GM12875 (cell line): ENCODE data around the gene AZI2.

Experiments
- H3K4me3 ChIP-seq: one replicate; pipeline ENCODE4 v1.5.1; 2011; ENCODE audit warnings: low read depth, low read length, control low read depth
- CTCF ChIP-seq: IDR thresholded peaks from 2 replicates; pipeline ENCODE4 v1.5.1; 2011; ENCODE audit warnings: low read depth, mild to moderate bottlenecking, control low read depth, inconsistent platforms, low read length, moderate library complexity, borderline replicate concordance; ENCODE audit not compliant: insufficient read depth

The AZI2 gene

GRCh38 chr3:28328188-28329151 lies 20.2 kb downstream of the AZI2 start:
- H3K4me3 ChIP-seq: no peak overlapping the region
- peak; percentile 11; the same call in 1 of the 2 replicates for TF ChIP-seq CTCF

- no peak overlapping the region for H3K4me3 ChIP-seq
- no peak for TF ChIP-seq CTCF
Observed at GRCh38 chr3:28326458-28326926, 22.1 kb downstream of the AZI2 start.

GRCh38 chr3:28322464-28322863 lies 26.2 kb downstream of the AZI2 start:
- TF ChIP-seq CTCF: no peak
- H3K4me3 ChIP-seq: no peak overlapping the region

- no peak overlapping the region for H3K4me3 ChIP-seq
- TF ChIP-seq CTCF: no peak
Observed at GRCh38 chr3:28320981-28321380, 27.6 kb downstream of the AZI2 start.

- no peak overlapping the region for H3K4me3 ChIP-seq
- TF ChIP-seq CTCF: peak; percentile 46; the same call in 1 of the 2 replicates
Observed at GRCh38 chr3:28317438-28318022, 31.1 kb downstream of the AZI2 start.

GRCh38 chr3:28316226-28316625 lies 32.4 kb downstream of the AZI2 start:
- TF ChIP-seq CTCF: no peak

More at GRCh38 chr3:28316226-28316625, 32.4 kb downstream of the AZI2 start:
- H3K4me3 ChIP-seq: no peak overlapping the region
